Heart left ventricle (tissue), 13 donors: Measurements from ENCODE around the gene PAX5.

Experiments
- POLR2A ChIP-seq, 2 donors: fragments of 450-650 bp; IDR thresholded peaks; one replicate each; pipeline ENCODE4 v1.6.1; 2017; ENCODE audit warnings: antibody characterized with exemption in 2 of 2, mild to moderate bottlenecking in 2 of 2, moderate library complexity in 2 of 2
- TF ChIP-seq, protein P1 (sequence below), 12 donors: fragments of 200-600 bp; sonication (generic) in 4 of 12; IDR thresholded peaks; one replicate each; pipeline versions ENCODE4 v1.5.0 to v1.8.0; 2018 to 2022; ENCODE audit warnings: antibody characterized with exemption in 12 of 12, mild to moderate bottlenecking in 5 of 12
- donor health status: ischemic (EF 13 %, LVEDD 7.1; RV severe dilation, severe dysfunction).
- donor health status: DM: no; HTN: yes; CAD: no.
- donor health status: DM: no; HTN: no; CAD: no.
- donor health status: ischemic (EF 25% LVEDD 6.9; RV normal size, moderate dysfunction).
- donor health status: ischemic (EF 25% LVEDD 5.7; RV mildly dilated, moderate dysfunction).
- donor health status: ischemic (EF 35%, LVEDD 5.7; RV mildly dilated, moderate dysfunction).
- donor health status: nonischemic (EF 11% LVEDD 7.7; RV severe dilation, severe dysfunction).
- donor health status: DM: yes; HTN: yes; CAD: no.
- donor health status: PGD.
- donor health status: ischemic (EF 29% LVEDD 5.4; RV normal size, mild dysfunction).
- donor health status: nonischemic (EF 23%, LVEDD 6.1; RV moderate dilation, normal function).

DNA sequence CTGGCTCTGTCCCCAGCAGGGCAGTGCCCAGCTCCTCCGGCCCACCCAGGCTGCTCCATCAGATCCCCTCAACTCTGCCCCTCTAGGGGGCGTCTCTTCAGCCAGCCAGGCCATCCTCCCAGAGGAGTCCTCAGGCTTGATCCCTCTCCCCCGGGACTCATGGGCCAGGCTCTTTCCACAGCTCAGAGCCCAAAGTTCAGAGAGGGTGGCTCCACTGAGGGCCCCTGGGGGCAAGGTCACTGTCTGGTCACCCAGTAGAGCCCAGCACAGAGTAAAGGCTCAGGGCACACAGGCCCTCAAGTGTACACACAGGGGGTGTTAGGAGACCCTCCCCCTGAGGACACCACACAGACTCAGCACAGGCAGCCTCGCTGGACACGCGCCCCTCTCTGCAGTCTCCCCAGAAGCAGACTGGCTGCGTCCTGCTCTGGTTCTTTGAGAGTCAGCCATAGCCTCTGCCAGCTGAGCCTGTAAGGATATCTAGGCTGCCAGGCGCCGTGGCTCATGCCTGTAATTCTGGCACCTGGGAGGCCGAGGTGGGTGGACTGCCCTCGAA, 64.8 kb downstream of the PAX5 start:
- TF ChIP-seq, protein P1, sequence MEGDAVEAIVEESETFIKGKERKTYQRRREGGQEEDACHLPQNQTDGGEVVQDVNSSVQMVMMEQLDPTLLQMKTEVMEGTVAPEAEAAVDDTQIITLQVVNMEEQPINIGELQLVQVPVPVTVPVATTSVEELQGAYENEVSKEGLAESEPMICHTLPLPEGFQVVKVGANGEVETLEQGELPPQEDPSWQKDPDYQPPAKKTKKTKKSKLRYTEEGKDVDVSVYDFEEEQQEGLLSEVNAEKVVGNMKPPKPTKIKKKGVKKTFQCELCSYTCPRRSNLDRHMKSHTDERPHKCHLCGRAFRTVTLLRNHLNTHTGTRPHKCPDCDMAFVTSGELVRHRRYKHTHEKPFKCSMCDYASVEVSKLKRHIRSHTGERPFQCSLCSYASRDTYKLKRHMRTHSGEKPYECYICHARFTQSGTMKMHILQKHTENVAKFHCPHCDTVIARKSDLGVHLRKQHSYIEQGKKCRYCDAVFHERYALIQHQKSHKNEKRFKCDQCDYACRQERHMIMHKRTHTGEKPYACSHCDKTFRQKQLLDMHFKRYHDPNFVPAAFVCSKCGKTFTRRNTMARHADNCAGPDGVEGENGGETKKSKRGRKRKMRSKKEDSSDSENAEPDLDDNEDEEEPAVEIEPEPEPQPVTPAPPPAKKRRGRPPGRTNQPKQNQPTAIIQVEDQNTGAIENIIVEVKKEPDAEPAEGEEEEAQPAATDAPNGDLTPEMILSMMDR (IDR thresholded peaks at IDR 0.05) = no peak
- TF ChIP-seq POLR2A (IDR thresholded peaks at IDR 0.05) = no peak
